ENCODE measurements around the gene HYI.
"Not testable (repeated sequence)": the region's sequence is repeated elsewhere in the genome, so short reads cannot be mapped to it uniquely, and the experiment has no call there.

HYI gene

DNA sequence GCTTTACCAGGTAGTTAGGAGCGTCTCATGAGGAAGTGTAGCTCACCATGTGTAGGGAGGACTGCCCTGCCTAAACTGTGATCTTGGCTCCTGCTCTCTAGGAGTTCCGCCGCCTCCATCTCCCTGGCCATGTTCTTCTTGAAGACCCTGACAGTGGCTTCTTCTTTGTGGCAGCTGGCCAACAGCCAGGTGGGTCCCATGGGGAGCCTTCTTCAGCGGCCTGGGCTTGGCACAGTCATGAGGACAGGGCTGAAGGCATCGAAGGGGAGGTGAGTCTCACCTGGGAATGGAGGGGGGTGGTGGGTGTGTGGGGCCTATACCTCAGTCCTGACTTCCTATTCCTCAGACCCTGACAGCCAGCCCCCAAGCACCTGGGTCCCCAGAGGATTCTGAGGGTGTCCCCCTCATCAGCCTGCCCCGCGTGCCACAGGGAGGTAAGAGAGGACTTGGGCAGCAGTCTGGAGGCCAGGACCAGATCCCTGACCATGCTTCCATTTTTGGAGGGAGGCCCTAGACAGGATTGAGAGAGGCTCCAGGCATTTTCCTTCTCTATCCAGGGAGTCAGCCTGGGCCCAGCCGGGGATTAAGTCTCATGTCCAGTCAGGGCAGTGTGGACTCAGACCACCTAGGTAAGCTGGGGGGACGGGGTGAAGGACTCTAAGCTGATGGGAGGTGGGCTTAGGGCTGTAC is 21.4 kb downstream of the HYI start:
- DNase-seq = no peak

DNA sequence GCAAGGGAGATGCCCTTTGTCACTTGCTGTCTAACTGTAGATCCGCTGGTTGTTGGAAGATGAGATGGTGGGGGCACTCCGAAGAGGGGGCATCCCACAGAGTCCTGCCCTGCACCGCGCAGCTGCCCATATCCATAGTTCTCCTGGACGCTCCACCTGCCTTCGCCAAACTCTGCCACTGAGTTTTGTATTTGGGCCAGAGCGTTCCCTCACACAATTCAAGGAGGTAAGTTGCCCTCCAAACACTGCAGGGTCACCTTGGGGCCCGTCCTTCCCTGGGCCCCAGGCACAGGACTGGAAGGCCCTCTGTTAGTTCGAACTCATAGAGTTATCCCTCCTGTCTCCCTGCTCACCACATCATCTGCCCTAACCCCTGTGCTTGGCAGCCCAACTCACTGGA is 22.1 kb downstream of the HYI start:
- no peak for DNase-seq

DNA sequence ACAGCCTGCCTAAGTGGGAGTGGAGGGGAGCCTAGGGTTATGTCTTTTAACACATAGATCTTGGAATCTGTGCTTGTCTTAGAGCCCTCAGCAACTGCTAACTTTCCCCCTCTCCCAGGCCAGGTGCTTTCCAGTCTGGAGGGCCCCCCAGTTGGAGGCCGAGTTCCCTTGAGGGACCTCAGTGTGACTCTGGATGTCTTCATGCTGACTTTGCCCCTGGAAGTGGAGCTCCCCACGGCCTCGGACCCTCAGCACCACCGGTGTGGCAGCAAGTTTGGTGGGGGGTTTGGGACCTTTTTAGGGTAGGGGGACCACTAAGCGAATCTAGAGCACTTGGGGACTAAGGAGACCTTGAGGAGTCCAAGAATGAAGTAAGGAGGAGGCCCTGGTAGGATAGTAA is 22.9 kb downstream of the HYI start:
- no peak for DNase-seq

DNA sequence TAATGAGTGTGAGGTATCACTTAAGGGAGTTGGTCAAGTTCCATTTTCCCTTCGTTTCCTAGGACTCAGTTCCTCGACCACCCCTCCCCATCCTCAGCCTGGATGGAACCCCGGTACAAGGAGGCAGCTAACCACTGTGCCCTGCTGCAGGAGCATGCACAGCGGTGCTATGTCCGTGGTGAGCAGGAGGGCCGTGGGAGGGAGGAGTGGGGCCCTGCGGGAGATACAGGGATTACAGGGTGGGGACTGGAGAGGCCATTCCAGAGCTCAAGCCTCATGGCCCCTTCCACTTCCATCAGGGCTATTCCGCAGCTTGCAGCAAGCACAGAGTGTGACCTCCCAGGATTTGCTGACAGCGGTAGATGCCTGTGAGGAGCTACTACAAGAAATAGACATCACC is 25.8 kb downstream of the HYI start:
- no peak for DNase-seq

DNA sequence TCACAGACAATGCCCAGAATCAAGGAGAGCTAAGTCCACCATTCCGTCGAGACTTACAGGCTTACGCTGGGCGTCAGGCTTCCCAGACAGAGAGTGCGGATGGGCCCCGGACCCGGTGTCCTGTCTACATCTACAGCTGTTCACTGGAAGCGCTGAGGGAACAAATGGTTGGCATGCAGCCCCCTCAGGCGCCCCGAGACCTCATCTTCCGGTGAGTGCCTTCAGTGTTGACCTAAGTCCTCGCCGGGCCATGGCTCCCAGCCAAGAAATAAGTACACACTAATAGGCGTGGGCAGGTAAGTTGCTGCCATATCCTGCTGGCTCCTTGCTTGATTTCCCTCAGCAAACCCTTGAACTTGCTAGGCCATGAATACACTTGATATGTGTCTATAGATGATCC is 26.2 kb downstream of the HYI start:
- no peak for DNase-seq

DNA sequence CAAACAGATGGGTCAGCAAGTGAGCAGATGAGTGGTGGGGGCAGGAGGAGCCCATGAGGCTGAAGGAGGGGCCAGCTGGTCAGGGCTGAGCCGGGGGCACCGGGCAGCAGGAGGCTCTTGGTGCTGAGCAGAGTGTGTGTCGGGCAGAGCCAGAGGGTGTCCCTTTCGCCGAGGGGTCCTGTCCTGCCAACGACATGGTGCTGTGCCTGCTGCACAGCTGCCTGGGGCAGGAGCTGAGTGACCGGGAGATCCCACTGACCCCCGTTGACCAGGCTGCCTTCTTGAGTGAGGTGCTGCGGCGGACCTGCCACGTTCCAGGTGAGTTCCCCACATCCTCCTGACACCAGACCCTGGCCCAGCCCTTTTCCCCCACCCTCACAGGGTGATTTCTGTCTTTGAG is 27.5 kb downstream of the HYI start:
- DNase-seq = no peak

DNA sequence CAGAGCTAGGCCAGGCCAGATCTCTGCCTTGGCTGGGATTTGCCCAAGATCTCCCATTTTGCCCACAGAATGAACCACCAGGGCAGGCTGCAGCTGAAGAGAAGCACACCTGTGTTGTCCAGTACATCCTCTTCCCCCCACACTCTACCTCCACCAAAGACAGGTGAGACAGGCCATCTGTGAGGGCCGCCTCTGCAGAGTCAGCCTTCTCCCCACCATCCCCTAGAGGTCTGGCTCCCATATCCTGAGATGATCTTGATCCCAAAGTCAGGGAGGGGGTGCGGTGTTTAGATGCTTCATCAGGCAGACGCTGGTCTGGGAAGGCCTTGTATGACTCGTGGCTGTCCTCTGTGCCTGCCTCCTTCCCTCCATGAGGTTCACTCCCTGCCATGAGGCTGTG is 28.7 kb downstream of the HYI start:
- DNase-seq = no peak

DNA sequence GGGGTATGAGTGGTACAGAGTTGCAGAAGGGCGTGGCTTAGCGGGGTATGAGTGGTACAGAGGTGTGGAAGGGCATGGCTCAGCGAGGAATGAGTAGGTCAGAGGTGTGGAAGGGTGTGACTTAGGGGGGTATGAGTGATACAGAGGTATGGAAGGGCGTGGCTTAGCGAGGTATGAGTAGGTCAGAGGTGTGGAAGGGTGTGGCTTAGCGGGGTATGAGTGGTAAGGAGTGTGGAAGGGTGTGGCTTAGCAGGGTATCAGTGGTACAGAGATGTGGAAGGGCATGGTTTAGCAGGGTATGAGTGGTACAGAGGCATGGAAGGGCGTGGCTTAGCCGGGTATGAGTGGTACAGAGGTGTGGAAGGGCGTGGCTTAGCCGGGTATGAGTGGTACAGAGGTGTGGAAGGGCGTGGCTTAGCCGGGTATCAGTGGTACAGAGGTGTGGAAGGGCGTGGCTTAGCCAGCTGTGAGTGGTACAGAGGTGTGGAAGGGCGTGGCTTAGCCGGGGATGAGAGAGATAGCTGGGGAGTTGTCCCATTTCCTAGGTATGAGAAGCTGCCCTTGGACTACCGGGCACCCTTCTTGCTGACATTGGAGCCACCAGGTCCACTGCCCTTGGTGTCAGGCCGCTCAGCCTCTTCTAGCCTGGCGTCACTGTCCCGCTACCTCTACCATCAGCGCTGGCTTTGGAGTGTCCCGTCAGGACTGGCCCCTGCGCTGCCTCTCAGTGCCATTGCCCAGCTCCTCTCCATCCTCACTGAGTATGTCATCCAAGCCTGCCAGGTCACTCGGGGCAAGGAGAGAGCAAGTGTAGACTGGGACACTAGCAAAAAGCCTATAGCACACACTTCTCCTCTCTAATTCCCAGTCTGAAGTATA is 29.8 kb downstream of the HYI start:
- no peak for DNase-seq

DNA sequence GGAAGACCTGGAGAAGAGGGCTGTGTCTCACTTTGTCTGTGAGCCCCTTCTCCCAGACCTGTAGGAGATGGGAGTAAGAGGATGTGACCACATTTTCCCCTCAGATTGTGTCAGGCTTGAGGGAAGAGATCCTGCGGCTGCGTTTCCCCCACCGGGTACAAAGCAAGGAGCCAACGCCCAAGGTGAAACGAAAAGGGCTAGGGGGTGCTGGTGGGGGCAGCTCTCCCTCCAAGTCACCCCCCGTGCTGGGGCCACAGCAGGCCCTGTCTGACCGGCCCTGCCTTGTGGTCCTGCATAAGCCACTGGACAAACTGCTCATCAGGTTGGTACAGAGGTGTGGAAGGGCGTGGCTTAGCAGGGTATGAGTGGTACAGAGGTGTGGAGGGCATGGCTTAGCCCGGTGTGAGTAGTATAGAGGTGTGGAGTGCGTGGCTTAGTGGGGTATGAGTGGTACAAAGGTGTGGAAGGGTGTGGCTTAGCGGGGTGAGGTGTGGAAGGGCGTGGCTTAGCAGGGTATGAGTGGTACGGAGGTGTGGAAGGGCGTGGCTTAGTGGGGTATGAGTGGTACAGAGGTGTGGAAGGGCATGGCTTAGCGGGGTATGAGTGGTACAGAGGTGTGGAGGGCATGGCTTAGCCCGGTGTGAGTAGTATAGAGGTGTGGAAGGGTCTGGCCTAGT is 30.6 kb downstream of the HYI start:
- no peak for DNase-seq

DNA sequence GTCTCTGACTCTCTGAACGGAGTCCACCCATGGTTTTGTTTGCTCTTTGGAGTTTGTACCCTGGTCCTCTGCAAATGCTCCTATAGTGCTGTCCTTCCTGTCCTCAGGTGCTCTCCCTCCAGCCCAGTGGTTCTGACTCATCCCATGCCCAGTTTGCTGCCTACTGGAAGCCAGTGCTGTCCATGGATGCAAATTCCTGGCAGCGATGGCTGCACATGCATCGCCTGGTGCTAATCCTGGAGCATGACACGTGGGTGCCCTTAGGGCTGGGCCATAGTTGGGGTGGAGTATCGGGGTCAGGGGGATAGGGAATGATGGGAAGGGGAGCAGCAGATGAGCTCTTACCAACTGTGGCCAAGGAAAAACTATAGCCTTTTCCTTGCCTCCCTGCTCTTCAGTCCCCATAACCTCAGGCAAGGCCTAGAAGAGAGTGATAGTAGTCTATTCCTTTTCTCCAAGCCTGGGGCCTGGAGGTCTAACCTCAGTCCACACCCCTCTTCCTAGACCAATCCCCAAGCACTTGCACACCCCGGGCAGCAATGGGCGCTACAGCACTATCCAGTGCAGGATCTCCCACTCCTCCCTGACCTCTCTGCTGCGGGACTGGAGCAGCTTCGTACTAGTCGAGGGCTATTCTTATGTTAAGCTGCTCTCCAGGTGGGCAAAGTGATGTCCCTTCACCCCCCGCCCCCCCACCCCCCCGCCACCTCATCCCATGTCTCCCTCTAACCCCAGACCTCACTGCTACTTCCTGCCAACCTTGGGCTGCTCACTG is 31.6 kb downstream of the HYI start:
- no peak for DNase-seq

DNA sequence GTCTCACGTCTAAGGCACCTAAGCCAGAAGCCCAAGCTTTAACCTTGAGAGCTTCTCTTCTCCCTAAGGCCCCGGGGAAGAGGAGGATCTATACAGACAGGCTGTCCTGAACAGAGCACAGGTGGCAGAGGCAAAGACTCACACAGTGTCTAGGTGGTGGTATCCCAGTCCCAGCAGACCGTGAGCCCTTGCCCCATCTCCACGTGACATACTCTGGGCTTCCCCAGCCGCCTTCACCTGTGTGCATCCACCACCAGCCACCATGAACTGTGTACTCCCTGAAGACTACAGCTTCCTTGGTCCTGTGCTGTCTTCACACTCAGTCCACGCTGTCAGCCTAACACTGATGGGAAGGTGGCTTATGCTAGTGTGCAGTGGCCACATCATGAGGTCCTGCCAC is 32.3 kb downstream of the HYI start:
- no peak for DNase-seq

DNA sequence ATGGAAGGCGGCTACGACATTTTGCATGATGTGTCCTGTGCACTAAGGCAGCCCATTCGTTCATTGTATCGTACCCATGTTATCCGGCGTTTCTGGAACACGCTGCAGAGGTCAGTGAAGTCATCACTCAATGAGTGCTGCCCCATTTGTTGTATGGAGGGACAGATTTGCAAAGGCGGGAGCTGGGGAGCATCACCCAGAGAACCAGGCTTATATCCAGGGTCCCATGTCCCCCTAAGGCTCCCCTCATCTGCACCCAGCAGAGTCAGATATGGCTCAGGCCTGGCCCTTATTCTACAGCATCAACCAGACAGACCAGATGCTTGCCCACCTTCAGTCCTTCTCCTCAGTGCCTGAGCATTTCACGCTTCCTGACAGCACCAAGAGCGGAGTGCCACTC is 32.9 kb downstream of the HYI start:
- DNase-seq = no peak

DNA sequence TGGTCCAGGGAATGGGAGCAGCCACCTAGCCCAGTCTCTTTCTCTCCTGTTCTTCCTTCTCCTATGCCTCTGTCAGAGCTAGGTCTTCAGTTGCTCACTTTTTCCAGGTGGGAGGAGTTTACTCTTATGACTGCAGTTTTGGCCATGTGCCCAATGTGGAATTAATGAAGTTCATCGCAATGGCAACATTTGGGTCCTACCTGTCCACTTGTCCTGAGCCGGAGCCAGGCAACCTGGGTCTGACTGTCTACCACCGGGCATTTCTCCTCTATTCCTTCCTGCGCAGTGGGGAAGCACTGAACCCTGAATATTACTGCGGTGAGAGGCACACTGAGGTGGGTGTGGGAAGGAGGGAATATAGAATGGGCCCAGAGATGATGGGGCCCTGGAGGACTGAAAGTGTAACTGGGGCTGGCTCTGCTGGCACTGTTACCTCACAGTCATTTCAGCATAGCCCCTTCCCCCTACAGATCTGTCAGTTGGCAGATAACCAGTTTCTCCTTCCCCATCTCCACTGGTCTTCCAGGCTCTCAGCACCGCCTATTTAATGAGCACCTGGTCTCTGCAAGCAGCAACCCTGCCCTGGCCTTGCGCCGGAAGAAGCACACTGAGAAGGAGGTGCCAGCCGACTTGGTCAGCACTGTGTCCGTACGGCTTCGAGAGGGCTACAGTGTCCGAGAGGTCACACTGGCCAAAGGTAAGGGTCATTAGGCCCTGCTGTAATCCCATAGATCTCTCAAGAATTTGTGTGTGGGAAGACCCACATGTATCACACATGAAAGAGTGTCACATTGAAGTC is 33.9 kb downstream of the HYI start:
- DNase-seq = no peak

DNA sequence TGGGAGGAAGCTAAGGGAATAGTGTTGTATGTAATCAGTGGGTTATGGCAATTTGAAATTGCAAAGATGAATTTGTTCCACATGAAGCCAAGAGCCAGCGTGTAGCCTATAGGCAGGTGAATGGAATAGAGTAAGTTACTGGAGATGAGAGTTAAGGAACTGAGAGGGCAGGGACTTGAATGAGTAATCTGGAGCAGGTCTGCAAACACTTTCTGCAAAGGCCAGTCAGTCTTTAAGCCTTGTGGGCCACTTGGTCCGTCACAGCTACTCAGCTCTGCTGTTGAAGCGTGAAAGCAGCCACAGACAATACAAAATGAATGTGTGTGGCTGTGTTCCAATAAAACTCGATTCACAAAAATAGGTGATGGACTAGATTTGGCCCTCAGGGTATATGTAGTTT is 34.9 kb downstream of the HYI start:
- DNase-seq = no peak

DNA sequence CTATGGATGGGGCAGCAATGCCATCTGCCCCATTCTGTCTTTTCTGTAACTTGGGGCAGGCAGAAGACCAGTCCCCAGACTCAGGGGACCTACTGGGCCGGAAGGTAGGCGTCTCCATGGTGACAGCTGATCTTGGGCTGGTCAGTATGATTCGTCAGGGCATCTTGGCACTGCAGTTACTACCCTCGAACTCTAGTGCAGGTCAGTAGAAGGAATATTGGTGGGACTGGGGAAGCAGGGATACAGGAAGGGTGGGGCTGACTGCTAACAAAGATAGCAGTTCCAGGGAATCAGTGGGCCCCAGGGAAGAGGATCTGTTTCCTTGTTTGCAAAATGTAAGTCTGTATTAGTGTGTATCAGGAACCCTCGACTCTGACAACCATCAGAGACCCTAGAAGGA is 37.8 kb downstream of the HYI start:
- no peak for DNase-seq

DNA sequence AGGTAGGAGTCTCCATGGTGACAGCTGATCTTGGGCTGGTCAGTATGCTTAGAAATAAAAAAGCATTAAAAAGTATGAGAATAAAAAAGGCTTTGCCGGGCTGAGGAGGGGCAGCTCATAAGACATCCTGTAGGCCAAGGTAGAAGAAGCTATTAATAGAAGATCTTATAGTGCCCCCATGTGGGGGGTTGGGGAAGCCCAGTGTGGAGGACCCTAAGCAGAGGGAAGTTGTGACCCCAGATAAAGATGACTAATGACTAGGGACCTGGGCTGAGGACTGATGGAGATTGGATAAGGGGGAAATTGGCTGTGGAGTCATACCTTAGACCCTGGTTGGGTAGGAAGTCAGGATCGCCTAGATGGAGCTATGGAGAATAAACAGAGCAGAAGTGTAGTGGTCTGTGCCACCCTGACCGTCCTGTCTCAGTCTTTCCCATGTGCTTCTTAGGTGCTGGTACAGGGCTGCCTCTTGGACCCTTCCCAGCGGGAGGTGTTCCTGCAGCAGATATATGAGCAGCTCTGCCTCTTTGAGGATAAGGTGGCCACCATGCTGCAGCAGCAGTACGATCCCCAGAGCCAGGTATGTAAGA is 39.0 kb downstream of the HYI start:
- DNase-seq = peak in 16 of 51 donors; percentile 1 to 43 (median 21)

DNA sequence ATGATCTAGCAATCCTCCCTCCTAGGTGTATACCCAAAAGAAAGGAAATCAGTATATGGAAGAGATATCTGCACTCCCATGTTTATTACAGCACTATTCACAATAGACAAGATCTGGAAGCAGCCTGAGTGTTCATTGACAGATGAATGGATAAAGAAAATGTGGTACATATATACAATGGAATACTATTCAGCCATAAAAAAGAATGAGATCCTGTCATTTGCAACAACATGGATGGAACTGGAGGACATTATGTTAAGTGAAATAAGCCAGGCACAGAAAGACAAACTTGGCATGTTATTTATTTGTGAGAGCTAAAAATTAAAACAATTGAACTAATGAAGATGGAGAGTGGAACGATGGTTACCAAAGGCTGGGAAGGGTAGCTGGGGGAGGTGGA is 40.3 kb downstream of the HYI start:
- DNase-seq = not testable (repeated sequence)

DNA sequence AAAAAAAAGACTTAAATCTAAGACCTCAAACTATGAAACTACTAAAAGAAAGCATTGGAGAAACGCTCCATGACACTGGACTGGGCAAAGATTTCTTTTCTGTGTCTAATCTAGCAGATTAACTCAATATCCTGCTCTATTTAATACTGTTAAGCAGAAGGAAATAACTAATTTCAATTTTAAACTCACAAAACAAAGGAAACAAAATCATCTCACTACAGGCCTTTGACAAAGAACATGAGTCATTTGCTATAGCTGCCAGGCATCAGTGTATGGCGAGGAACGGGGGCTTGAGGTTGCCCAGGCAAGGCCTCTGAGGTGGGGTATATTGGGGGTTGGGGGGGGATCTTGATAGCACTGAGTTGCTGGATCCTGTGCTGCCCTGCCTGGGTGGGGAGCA is 43.2 kb downstream of the HYI start:
- no peak for DNase-seq

DNA sequence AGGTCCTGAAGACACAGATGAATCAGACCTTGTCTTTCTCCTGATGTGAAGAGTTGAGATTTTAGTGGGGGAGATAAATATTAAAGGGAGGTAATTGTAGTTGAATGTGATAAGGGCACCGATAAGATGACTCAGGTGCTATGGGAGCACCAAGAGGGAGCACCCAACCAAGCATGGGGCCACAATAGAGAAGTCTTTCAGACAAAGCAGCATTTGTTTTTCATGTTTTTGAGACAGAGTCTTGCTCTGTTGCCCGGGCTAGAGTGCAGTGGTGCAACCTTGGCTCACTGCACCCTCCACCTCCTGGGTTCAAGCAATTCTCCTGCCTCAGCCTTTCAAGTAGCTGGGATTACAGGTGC is 47.9 kb downstream of the HYI start:
- no peak for DNase-seq

DNA sequence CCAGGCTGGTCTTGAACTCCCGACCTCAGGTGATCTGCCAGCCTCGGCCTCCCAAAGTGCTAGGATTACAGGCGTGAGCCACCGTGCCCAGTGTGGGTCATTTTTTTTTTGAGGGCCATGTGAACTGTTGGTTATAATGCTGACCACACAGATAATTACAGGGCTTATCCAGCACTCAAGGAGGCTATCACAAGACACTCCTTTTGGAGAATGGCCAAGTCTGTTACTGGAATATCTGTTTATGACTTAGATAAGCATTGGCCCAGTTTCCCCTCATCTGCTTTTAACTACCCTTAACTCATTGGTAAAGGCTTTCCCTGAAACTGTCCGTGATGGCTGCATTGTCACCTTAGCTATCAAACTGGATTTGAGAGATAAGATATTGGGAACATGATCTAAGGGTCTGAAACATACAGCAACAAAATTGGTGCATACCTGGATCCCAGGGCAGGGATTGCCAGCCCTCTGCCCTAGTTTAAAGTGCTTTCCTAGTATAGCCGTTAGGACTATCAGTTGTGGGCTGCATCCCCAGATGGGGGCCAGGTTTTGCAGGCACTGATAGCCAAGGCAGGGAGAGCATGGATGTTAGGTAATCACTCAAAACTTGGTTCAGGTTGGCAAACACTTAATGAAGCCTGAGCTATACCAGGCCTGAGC is 48.4 kb downstream of the HYI start:
- DNase-seq = no peak

Measured in hypothalamus (tissue), 51 donors.